GM21360 (cell line): Measurements from ENCODE around the gene USP47.

Experiments used
- ATAC-seq: cut with Tn5 transposase; IDR thresholded peaks from one replicate; pipeline ENCODE4 v1.9.1; 2021; ENCODE audit warnings: mild to moderate bottlenecking, moderate library complexity; ENCODE audit not compliant: unreplicated experiment

The USP47 gene

DNA sequence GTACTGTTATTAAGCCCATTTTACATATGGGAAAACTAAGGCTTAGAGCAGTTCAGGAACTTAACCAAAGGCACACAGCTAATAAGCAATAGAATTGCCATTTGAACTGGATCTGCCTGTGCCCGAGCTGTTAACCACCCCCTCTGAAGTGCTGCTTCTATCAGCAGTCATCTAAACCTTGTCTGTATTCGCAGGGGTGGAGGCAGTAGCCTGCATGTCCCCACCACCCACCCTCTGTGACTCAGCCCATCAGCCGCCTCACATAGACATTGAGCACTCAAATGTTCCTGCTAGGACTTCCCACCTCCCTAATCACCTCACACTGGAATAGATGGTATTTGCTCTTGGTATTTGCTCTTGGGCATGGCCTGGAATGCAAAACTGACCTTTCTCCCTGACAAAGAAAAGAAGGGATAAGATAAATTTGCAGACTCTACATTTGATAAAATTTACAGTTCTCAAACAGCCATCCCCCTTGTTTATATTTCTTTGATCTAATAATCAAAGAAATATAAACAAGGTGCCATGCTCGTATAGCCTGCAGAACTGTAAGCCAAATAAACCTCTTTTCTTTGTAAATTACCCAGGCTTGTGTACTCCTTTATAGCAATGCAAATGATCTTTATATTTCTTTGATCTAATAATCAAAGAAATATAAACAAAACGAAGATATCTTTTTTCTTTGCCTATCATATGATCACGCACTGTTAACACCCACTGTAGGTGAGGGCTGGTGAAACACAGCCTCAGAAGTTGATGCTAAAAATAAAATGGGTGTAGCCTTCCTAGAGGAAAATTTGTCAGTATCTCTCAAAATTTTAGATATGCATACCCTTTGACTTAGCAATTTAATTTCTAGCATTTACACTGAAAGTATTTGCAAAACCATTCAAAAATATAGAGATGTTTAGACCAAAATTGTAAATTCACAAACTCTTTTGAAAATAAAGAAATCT lies 150.8 kb downstream of the USP47 start:
- ATAC-seq: no peak

DNA sequence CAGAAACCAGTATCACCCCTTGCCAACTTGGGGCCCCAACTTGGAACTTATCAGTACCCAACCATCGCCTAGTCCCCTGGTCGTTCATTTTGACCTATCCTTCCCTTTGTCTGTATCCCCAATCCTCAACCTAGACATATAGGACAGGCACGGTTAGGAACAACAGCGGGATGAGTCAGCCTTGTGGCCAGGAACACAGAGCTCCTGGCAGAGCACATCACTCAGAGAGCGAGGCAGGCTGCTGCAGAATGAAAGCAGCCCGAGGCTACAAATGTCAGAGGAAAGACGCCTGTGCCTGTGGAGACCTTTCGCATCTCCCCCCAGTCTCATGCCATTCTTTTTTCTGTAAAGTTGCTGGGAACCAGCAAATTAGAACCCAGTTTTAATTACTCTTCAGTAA lies 152.1 kb downstream of the USP47 start:
- no peak for ATAC-seq

DNA sequence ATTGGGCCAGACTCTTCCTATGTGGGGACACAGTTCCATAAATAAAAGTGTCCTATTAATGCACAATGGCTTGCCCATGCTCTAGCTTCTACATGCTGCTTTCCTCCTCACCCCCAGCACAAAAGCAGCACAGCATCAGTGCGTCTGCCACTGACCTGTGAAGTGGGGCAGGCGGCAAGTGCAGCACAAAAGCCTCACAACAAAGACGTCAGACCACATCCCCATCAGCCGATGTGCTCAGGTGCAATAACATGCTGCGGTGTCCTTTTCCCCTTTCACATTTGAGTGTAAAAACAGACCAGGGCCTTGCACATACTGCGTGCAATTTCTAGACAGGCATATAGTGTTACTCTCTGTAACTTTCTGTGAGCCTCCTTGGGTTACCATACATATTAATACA lies 153.8 kb downstream of the USP47 start:
- ATAC-seq: no peak

DNA sequence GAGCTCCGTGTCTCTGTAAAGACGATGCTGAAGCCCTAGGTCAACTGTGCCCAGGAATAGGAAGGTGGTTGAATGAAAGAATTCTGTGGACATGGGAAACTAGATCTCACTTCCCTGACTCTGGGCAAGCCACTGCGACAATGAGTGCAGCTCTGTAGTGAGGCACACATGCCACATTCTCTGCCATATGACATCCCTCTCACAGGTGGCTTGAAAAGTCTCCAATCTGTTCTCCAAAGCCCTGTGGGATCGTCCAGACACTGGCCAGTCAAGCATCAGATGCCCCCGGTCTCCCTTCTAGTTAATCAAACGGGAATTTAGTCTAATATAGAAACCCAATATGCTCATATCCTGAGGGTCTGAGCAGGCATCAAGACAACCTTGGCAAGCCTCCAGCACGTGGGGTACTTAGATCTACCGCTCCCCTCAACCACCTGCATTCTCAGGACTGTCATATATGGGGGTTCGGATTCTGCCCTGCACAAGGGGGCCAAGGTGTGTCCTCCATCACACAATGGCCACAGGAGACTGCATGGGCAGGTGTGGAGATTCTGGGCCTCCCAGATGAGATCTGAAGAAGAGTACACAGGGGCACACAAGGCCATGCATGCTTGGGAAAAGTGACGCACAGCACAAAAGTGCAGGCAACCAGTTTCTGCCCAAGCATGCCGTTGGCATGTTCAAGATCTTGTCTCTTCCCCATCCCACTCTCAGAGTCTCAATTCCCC lies 154.7 kb downstream of the USP47 start:
- no peak for ATAC-seq

DNA sequence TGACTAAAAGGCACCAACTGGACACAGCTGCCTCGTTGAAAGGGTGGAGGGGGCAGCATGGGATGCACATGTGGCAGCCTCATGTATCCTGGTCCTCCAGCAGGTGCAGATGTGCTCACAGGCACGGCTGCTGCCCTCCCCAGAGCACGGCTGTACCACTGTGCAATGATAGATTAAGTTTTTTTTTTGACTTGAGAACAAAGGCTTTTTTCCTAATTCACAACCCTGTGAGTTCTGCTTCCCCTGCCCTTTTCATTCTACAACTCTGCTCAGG lies 155.2 kb downstream of the USP47 start:
- ATAC-seq: no peak

DNA sequence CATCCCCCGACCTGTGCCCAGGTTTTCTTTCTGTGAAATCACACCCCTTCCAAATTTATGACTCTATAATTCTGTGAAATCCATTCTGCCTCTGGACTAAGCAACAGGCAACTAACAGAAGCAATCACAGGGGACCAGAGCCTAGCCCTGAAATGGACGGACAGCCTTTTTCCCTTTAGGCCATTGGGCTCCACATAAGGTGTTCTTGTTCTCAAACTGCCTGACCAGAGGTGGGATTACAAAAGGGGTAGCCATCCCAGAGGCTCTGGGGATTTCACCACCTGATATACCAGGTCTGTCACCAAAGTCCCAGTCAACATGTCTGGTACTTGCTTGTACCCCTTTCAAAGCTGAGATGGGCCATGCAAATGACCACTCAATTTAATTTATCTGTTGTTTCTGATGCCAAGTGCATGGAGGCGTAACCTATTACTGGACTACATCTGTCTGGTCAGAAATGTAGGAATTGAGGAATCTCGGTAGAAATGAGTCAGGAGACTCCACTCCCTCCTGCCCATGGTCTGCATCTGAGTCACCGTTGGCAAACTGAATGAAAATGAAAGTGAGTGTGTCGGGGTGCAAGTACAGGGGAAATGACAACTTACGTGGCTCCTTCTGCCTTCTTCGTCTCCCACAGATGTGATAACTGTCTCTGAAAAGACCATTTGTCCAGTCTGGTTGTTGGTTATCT lies 156.5 kb downstream of the USP47 start:
- no peak for ATAC-seq

DNA sequence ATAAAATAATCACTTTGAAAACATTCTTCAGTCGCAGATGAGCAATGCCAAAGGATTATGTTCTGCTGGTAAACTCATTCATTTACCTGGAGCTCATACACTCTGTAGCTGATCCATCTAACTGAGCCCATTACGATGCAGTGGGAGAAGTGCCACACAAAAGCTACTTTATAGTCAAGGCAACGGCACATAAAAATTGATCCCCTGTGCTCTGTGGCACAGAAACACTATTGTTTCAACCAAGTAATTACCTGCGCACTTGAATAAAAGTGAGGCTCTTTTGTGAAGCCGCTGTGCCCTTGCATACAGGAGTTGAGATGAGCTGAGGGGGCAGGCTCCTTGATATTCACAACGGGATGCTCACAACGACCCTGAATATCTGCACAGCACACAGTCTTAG lies 159.4 kb downstream of the USP47 start:
- ATAC-seq: no peak

DNA sequence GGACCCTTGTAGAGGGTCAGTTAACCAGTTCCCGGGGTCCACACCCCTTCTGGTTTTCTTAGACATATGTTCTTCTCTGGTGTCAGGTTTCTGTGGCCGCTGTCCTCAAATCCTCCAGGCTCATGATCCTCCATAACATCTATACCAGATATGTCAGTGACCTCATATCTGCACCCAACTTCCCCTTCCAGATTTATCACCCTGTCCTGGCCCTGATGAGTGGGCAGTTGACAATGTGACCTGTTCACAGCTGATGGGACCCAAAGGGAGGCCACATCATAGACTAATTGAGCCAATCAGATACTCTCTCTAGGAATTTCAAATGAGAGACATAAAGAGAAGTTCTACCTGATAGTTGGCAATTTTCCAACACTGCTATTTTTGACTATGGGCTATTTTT lies 161.6 kb downstream of the USP47 start:
- ATAC-seq: no peak

DNA sequence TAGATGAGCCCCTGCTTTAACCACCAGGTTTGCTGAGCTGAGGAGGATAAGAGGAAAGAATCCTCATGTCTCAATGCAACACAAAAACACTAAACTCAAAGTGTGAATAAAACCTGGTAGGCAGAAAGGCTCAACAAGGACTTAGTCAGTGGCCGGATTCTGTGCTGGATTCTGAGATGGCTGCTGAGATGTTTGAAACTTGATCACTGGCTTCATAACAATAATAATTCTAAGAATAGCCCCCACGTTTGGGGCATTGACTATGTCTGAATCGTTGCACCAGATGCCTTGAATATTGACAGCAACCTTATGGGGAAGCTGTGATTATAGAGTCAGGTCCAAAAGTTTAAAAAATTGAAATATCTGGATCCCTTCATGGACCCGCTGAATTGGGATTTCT lies 162.0 kb downstream of the USP47 start:
- no peak for ATAC-seq

DNA sequence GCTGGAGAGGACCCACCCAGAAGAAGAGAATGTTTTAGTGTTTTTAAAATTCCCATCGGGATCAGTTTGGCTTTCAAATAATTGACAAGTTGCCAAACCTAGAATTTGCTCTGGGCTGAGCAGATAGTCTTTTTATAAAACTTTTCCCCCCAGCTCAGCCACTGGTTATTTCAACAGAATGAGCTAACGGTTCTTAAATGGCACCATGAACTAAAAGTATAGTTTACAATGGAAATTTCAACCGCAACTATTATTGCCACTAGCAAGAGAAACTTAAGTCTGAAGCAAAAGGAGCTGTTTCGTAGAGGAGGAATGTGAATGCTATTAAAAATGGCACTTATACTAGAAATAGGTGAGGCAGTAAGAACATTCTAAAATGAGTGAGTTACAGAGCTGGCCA lies 163.3 kb downstream of the USP47 start:
- ATAC-seq: no peak

DNA sequence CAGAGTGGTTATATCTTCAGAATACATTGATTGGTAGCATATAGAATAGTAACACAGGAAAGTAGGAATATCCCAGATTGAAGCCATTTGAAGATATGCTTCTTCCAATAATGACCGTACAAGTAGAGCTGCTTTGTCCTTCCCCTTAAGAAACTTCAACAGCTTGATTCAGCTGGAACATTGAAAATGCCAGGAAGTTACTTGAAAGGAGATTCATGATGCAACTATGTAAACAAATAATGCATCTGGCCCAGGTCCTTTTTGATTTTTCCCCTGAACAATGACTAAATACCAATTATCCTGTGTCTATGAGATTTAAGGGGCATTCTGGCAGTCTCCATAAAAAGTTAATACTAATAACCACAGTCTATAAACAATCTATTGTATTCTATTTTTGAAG lies 163.7 kb downstream of the USP47 start:
- no peak for ATAC-seq

DNA sequence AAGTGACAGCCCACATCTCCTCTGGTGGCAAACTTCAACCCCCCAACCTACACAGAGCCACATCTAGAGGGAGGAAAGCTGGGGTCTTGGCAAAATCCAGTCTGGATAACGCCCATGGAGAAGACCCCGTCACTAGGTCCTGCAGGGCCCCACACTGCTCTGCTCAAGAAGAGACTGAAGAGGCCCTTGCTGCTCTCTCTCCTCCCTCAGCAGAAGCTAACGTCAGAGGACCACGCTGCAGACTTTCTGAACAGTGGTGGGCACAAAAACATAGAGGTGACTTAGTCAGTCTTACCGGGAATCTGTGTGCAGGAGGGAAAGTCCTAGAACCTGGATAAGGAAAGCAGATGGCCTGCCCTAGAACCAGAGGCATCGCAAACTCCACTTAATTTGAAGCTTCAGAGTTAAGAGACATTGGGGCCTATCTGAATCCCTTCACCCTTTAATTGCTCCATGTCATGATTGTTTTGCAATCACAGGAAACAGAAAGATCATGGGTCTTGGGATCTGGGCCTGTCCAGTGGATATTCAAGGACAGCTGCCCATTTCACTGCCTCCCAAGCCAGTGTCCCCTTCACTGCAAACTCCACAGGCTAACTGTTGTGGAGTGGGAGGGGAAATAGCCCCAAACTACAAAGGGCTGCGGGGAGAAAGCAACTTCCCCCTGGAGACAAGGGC lies 164.9 kb downstream of the USP47 start:
- no peak for ATAC-seq

DNA sequence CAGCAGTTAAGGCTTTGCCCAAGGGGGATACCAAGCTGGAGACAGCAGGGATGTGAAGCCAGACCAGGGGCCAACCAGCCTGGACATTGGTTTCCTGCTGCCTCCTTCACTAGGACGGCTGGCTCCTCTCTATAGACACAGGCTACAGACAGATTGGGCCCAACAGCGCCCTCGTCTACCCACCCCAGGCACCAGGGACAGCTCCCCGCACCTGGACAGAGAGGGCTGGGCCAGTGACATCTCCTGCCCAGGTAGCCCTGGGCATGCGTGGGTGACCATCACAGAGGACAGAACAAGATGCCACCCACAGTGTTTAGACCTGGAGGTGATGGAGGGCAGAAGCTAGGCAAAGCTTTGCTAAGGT lies 165.4 kb downstream of the USP47 start:
- ATAC-seq: no peak

DNA sequence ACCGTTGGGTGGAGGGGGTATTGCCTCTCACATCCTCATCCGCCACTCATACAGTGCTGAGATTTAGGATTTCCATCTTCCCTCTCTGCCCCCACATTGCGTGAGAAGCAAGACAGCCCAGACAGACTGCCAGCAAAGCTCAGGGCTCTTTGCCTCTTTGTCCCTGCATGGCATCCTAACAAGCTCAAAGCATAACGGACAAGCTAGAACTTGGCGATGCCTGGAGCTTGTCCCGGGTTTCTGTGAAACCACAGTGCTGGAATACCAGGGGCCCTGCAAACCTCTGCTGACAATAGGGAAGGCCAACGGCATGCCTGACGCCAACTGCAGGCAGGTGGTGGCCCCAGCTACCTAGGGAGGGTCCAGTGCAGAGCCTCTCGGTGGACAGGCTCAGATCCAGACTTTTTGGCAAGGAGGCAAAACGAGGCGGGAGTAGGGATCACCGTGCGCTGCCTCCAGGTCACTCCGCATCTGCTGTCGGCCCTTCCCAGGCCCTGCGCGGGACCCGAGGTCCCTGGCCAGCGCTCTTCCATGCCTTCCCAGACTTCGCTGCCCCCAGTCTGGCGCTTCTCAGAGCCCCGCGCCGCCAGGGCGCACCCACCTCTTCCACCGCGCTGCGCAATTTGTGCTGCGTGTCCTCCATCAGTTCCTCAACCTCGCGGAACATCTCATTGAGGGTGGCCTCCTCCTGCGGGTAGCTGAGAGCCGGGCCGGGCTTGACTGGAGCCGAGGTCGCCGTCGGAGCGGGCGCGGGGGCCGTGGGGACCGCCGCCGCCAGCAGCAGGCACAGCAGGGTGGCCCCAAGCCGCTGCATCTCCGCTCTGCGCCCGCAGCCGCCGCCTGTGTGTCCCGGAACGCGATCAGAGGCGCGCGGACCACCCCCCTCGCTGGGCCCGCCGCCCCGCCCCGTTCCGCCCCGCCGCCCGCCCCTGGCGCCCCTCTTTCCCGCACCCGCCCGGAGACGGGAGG lies 166.3 kb downstream of the USP47 start, which contains the start of gene DKK3:
TSS of gene DKK3 (minus strand) at position 858 of the 969 bp plus-strand sequence. CDS start at position 814, 44 bp downstream.
- ATAC-seq: no peak
